CMK (cell line): Measurements from ENCODE around the gene SOCS1.
A peak's percentile ranks its signal among the peaks of the same experiment; 100 is the strongest.
"Not testable (repeated sequence)": the region's sequence is repeated elsewhere in the genome, so short reads cannot be mapped to it uniquely, and the experiment has no call there.

Experiments
- DNase-seq: peaks from one replicate; pipeline ENCODE4 v3.0.0-alpha.2; 2010; ENCODE audit warnings: low read depth

SOCS1 gene

GRCh38 chr16:11255737-11256660 is at the start of gene SOCS1:
TSS of gene SOCS1 (minus strand) at chr16:11256204. CDS start at chr16:11255478, 726 bp downstream.
- peak; percentile 60 for DNase-seq

GRCh38 chr16:11303405-11304138 is 47.6 kb upstream of the SOCS1 start:
- DNase-seq: no peak

GRCh38 chr16:11302977-11303376 is 47.0 kb upstream of the SOCS1 start:
- DNase-seq: no peak

GRCh38 chr16:11301645-11302501 is 45.9 kb upstream of the SOCS1 start:
- no peak for DNase-seq

- DNase-seq: no peak
Observed at GRCh38 chr16:11300560-11300892, 44.5 kb upstream of the SOCS1 start.

GRCh38 chr16:11299865-11300559 is 44.0 kb upstream of the SOCS1 start:
- no peak for DNase-seq

GRCh38 chr16:11298950-11299547 is 43.0 kb upstream of the SOCS1 start:
- DNase-seq: not testable (repeated sequence)

GRCh38 chr16:11298143-11298900 is 42.3 kb upstream of the SOCS1 start:
- no peak for DNase-seq

GRCh38 chr16:11297492-11298142 is 41.6 kb upstream of the SOCS1 start:
- peak; percentile 80 for DNase-seq

- DNase-seq: no peak
Observed at GRCh38 chr16:11296706-11297491, 40.9 kb upstream of the SOCS1 start.

GRCh38 chr16:11296351-11296705 is 40.3 kb upstream of the SOCS1 start:
- DNase-seq: no peak

GRCh38 chr16:11295672-11296071 is 39.7 kb upstream of the SOCS1 start:
- DNase-seq: no peak

GRCh38 chr16:11292076-11292748 is 36.2 kb upstream of the SOCS1 start:
- no peak for DNase-seq

- DNase-seq: no peak
Observed at GRCh38 chr16:11291091-11291703, 35.2 kb upstream of the SOCS1 start.

GRCh38 chr16:11290102-11290893 is 34.3 kb upstream of the SOCS1 start:
- DNase-seq: no peak

- DNase-seq: not testable (repeated sequence)
Observed at GRCh38 chr16:11289696-11290095, 33.7 kb upstream of the SOCS1 start.

- DNase-seq: no peak
Observed at GRCh38 chr16:11289202-11289601, 33.2 kb upstream of the SOCS1 start.
